ENCODE data around the gene SH3TC1.

The SH3TC1 gene

GRCh38 chr4:8260656-8261111 lies 61.6 kb downstream of the SH3TC1 start:
- no peak for DNase-seq (ENCODE audit: low read depth, low spot score)

GRCh38 chr4:8261851-8262535 lies 62.9 kb downstream of the SH3TC1 start:
- DNase-seq (ENCODE audit: low read depth, low spot score) = no peak

GRCh38 chr4:8262637-8263322 lies 63.7 kb downstream of the SH3TC1 start:
- DNase-seq (ENCODE audit: low read depth, low spot score) = no peak

DNA sequence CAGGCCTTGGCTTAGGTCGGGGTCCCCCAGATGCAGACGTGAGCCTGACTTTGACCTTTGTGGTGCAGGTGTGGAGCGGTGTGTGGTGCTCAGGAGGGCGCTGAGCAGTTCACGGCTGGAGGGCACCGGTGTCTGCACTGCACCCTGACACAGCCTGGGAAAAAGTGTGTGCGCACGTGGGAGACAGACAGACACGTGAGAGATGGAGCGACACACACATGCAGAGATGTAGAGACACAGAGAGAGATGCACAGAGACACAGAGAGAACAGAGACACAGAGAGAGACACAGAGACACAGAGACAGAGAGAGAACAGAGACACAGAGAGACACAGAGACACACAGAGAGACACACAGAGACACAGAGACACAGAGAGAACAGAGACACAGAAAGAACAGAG lies 64.3 kb downstream of the SH3TC1 start:
- no peak for DNase-seq (ENCODE audit: low read depth, low spot score)

GRCh38 chr4:8264106-8264505 lies 65.0 kb downstream of the SH3TC1 start:
- DNase-seq (ENCODE audit: low read depth, low spot score) = no peak

GRCh38 chr4:8265171-8265929 lies 66.3 kb downstream of the SH3TC1 start:
- DNase-seq (ENCODE audit: low read depth, low spot score) = no peak

GRCh38 chr4:8266088-8266487 lies 67.0 kb downstream of the SH3TC1 start:
- DNase-seq (ENCODE audit: low read depth, low spot score) = no peak

DNA sequence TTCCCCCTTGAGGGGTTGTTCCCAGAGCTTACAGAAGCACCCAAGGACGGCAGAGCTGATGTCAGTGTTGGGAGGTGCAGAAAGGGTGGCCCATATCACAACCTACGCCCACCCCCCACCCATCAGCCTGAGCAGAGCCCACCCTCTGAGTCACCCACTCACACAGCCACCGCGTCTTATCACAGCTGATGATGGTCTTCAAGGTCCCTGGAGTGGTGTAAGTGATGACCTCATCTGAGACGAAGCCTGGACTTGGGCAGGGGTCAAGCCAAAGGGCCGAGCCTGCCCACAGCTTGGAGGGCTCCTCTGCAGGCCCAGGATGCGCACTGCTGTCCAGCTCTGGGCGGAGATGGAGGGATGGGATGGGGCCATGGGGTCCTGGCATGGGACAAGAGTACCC lies 67.4 kb downstream of the SH3TC1 start:
- no peak for DNase-seq (ENCODE audit: low read depth, low spot score)

GRCh38 chr4:8267077-8267476 lies 68.0 kb downstream of the SH3TC1 start:
- DNase-seq (ENCODE audit: low read depth, low spot score) = no peak

GRCh38 chr4:8268211-8268610 lies 69.1 kb downstream of the SH3TC1 start:
- DNase-seq (ENCODE audit: low read depth, low spot score) = no peak

DNA sequence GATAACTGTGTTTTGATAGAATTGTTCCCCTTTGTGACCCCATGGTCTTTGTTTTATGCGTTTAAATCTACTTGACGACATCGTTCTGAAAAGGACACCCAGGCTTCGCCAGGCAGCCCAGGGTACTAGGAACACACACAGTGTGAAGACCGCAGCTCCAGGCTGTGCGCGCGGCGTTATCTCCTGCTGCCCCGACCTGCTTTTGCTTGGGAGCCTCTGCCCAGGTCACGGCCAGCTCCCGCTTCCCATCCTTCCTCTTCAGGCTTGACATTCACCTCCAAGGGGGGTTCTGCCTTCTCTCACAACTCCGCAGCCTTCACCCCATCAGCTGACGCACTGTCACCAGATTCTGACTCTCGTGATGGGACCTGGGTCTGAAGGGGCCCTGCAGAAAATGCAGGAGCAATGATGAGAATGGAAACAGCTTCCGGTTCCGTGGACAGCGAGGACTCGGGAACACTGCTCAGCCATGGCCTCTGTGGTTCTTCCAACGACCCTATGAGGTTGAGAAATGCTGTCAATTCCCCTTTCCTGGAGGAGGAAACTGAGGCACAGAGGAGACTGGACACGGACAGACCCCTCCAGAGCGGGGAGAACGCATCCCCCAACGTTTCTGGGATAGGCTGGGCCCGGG lies 69.9 kb downstream of the SH3TC1 start:
- no peak for DNase-seq (ENCODE audit: low read depth, low spot score)

GRCh38 chr4:8269535-8270417 lies 70.7 kb downstream of the SH3TC1 start, which contains the start of gene HTRA3:
Gene HTRA3, plus strand, starts transcription at chr4:8269754. Its CDS starts 215 bp downstream, at chr4:8269969.
- DNase-seq (ENCODE audit: low read depth, low spot score) = no peak

DNA sequence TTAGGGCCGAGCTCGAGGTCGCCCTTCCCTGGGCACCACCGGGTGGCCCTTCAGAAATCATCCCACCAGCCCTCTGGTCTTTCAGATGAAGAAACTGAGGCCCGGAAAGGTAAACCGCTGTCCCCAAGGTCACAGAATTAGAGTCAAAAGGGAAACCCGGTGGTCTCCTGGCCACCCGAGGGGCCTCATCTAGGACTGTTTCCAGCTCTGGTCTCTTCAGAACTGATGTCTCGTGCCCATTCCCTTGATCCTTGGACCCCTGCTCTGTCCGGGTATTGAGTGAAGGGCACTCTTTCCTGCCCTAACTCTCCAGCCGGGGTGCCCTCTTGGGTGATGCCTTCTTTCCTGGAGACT lies 71.3 kb downstream of the SH3TC1 start:
- DNase-seq (ENCODE audit: low read depth, low spot score) = no peak

- DNase-seq (ENCODE audit: low read depth, low spot score) = no peak
Observed at GRCh38 chr4:8270912-8271815, 72.1 kb downstream of the SH3TC1 start.

DNA sequence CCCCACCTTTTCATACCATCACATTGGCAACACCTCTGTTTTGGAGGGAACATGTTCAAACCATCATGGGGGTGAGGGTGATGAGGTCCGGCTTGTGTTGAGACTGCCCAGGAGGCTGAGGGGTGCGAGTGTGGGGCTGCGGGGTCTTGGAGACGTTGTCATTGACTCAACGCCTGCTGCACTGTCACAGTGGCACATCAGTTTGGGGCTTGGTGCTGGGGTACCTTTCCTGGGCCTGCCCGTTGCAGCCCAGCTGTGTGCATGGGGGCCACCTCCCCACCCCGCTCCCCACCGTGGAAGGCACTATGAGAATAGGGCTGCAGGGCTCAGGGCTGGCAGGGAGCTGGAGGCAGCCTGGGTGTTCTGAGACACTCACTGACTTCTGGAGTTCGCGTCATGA lies 72.7 kb downstream of the SH3TC1 start:
- DNase-seq (ENCODE audit: low read depth, low spot score) = no peak

- DNase-seq (ENCODE audit: low read depth, low spot score) = no peak
Observed at GRCh38 chr4:8272472-8273428, 73.7 kb downstream of the SH3TC1 start.

GRCh38 chr4:8273450-8273849 lies 74.4 kb downstream of the SH3TC1 start:
- no peak for DNase-seq (ENCODE audit: low read depth, low spot score)

DNA sequence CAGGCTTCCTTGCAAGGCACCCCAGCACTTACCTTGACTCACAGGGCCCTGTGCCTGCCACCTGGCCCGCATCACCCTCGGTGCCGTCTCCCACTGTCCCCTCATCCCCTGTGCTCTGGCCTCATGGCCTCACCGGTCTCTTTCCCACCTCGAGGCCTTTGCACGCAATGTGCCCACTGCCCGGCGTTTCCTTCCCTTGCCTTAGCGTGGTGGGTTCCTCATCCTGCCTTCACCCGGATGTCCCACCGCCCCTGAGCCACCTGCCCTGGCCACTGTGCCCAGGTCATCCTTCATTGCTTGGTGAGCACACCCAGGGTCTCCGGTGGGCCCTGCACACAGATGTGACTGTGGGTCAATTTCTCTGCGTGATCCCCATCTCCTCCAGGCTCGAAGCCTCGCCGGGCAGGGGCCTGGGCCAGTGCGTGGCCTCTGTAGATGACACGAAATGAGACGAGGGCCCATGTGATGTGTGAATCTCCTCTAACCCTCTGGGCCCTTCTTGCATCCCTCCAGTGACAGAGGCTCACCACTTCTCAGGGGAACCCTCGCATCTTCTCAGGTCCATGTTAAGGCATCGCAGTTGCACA lies 75.1 kb downstream of the SH3TC1 start:
- DNase-seq (ENCODE audit: low read depth, low spot score) = no peak
